ENCODE data around the gene DIP2C.

The DIP2C gene

GRCh38 chr10:727162-727790 lies 37.8 kb upstream of the DIP2C start:
- no peaks in the 10 kb centered on the region for H3K27me3 ChIP-seq (replicated peaks)
- no peak overlapping the region for H3K27ac ChIP-seq
- no peak for DNase-seq
- H3K36me3 ChIP-seq (replicated peaks) = no peaks in the 10 kb centered on the region
- no peak for TF ChIP-seq CTCF (IDR thresholded peaks at IDR 0.05; ENCODE audit: low read depth, low read length, missing control alignments)
- in situ Hi-C loops (cut with HindIII; ENCODE audit: low pct_ligation_motif_present, low sequenced_read_pairs) = no loop called here
- H3K4me3 ChIP-seq (ENCODE audit: low read depth, low read length) = no peak overlapping the region

- Histone ChIP-seq H3K27ac (no peak overlapping the region), H3K27me3 (replicated peaks) (no peaks in the 10 kb centered on the region), H3K4me3 (ENCODE audit: low read depth, low read length) (no peak overlapping the region), H3K36me3 (replicated peaks) (no peaks in the 10 kb centered on the region)
- in situ Hi-C loops (cut with HindIII; ENCODE audit: low pct_ligation_motif_present, low sequenced_read_pairs) = no loop called here
- DNase-seq = peak; percentile 7
- TF ChIP-seq CTCF (IDR thresholded peaks at IDR 0.05; ENCODE audit: low read depth, low read length, missing control alignments) = no peak
These were observed 36.3 kb upstream of the DIP2C start for GRCh38 chr10:725786-726185.

GRCh38 chr10:725302-725701 lies 35.8 kb upstream of the DIP2C start:
- no peak for TF ChIP-seq CTCF (IDR thresholded peaks at IDR 0.05; ENCODE audit: low read depth, low read length, missing control alignments)
- in situ Hi-C loops (cut with HindIII; ENCODE audit: low pct_ligation_motif_present, low sequenced_read_pairs) = no loop called here
- H3K4me3 ChIP-seq (ENCODE audit: low read depth, low read length) = no peak overlapping the region
- no peaks in the 10 kb centered on the region for H3K36me3 ChIP-seq (replicated peaks)
- no peaks in the 10 kb centered on the region for H3K27me3 ChIP-seq (replicated peaks)
- DNase-seq = no peak
- H3K27ac ChIP-seq = no peak overlapping the region

GRCh38 chr10:723973-724372 lies 34.5 kb upstream of the DIP2C start:
- no peak for DNase-seq
- no peaks in the 10 kb centered on the region for H3K27me3 ChIP-seq (replicated peaks)
- H3K4me3 ChIP-seq (ENCODE audit: low read depth, low read length) = no peak overlapping the region
- TF ChIP-seq CTCF (IDR thresholded peaks at IDR 0.05; ENCODE audit: low read depth, low read length, missing control alignments) = no peak
- no peaks in the 10 kb centered on the region for H3K36me3 ChIP-seq (replicated peaks)
- no peak overlapping the region for H3K27ac ChIP-seq
- in situ Hi-C loops (cut with HindIII; ENCODE audit: low pct_ligation_motif_present, low sequenced_read_pairs) = no loop called here

GRCh38 chr10:722281-723060 lies 33.0 kb upstream of the DIP2C start:
- in situ Hi-C loops (cut with HindIII; ENCODE audit: low pct_ligation_motif_present, low sequenced_read_pairs) = no loop called here
- DNase-seq = no peak
- Histone ChIP-seq H3K27ac (no peak overlapping the region), H3K27me3 (replicated peaks) (no peaks in the 10 kb centered on the region), H3K36me3 (replicated peaks) (no peaks in the 10 kb centered on the region), H3K4me3 (ENCODE audit: low read depth, low read length) (no peak overlapping the region)
- no peak for TF ChIP-seq CTCF (IDR thresholded peaks at IDR 0.05; ENCODE audit: low read depth, low read length, missing control alignments)

Data from brain microvascular endothelial cell (primary cell).